HG02610 (cell line): ENCODE results near the gene ZSWIM9.

Experiments used
- ATAC-seq: cut with Tn5 transposase; IDR thresholded peaks from one replicate; pipeline ENCODE4 v1.9.1; 2021; ENCODE audit warnings: mild to moderate bottlenecking, moderate library complexity; ENCODE audit not compliant: unreplicated experiment

The ZSWIM9 gene

GRCh38 chr19:48174445-48175030 is 4.1 kb downstream of the ZSWIM9 start:
- ATAC-seq, result no peak

- ATAC-seq, result no peak
These were observed 5.1 kb downstream of the ZSWIM9 start for GRCh38 chr19:48175578-48175977.

GRCh38 chr19:48176226-48176625 is 5.7 kb downstream of the ZSWIM9 start:
- ATAC-seq, result no peak

GRCh38 chr19:48181505-48181904 is 11.0 kb downstream of the ZSWIM9 start:
- no peak for ATAC-seq

GRCh38 chr19:48182434-48182833 is 12.0 kb downstream of the ZSWIM9 start:
- ATAC-seq, result no peak

DNA sequence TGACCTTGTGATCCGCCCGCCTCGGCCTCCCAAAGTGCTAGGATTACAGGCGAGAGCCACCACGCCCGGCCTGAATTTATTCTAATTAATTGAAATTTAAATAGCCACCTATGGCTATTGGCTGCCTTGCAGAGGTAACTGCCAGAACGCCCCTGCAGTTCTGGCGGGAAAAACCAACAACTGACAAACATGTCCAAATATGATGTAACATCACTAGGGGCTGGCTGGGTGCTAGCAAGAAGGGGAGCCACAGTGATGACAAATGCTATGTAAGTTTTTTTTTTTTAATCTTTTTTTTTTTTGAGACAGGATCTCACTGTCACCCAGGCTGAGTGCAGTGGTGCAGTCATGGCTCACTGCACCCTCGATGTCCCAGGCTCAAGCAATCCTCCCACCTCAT is 12.9 kb downstream of the ZSWIM9 start:
- no peak for ATAC-seq

DNA sequence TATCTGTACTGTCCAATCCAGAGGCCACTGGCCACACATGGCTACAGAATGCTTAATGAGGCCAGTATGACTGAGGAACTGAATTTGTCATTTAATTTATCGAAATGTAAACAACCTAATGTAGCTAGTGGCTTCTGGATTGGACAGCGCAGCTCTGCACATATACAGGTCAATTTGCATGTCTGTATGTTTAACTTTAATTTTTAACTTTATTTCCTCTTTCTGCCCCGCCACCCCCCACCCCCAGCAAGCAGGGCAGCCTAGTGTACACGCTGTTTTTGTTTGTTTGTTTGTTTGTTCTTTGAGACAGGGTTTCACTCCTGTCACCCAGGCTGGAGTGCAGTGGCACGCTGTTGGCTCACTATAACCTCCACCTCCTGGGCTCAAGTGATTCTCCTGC is 15.5 kb downstream of the ZSWIM9 start:
- ATAC-seq, result peak; percentile 47

GRCh38 chr19:48186541-48186991 is 16.1 kb downstream of the ZSWIM9 start:
- peak; percentile 56 for ATAC-seq

- no peak for ATAC-seq
These were observed 19.9 kb downstream of the ZSWIM9 start for GRCh38 chr19:48190288-48190884.

DNA sequence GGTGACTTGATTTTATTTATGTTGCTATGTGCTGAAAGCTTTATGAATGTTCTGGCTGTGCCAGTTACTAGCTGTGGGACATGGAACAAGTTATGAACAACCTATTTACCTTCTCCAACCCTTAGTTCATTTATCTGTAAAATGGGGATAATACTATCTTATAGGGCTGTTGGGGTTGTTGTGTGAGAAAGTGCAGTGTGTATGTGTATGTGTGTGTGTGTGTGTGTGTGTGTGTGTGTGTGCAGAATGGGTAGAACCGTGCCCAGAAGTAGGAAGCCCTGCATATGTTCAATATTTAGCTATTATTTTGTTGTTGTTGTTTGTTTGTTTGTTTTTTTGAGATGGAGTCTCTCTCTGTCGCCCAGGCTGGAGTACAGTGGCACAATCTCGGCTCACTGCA is 20.4 kb downstream of the ZSWIM9 start:
- ATAC-seq, result no peak

- ATAC-seq, result no peak
These were observed 22.3 kb downstream of the ZSWIM9 start for GRCh38 chr19:48192750-48193149.

GRCh38 chr19:48194041-48194843 is 23.8 kb downstream of the ZSWIM9 start:
- ATAC-seq, result no peak

DNA sequence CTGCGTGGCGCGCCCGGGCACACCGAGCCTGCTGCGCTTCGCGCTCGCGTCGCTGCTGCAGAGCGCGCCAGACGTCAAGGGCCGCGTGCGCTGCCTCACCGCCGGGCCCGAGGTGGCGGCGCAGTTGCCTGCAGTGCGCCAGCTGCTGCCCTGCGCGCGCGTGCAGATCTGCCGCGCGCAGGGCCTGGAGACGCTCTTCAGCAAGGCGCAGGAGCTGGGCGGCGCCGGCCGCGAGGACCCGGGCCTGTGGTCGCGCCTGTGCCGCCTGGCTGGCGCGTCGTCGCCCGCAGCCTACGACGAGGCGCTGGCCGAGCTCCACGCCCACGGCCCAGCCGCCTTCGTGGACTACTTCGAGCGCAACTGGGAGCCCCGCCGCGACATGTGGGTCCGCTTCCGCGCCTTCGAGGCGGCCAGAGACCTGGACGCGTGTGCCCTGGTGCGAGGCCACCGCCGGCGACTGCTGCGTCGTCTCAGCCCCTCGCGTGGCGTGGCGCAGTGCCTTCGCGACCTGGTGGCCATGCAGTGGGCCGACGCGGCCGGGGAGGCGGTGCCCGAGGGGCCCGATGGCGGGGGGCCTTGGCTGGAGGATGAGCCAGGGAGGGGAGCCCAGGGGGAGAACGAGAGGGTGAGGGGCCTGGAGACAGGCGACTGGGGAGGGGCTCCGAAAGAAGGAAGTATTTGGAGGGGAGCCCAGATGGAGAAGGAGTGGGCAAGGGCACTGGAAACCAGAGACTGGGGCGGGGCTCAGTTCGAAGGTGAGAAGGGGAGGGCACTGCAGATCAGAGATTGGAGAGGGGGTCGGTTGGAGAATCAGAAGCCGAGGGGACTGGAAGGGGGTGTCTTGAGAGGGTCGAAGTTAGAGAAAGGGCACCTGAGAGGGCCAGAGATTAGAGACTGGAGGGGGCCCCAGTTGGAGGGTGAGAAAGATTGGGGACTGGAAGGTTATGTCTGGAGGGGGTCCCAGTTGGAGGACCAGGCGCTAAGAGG is 24.7 kb downstream of the ZSWIM9 start:
- ATAC-seq, result no peak

GRCh38 chr19:48196321-48196763 is 25.9 kb downstream of the ZSWIM9 start:
- no peak for ATAC-seq

DNA sequence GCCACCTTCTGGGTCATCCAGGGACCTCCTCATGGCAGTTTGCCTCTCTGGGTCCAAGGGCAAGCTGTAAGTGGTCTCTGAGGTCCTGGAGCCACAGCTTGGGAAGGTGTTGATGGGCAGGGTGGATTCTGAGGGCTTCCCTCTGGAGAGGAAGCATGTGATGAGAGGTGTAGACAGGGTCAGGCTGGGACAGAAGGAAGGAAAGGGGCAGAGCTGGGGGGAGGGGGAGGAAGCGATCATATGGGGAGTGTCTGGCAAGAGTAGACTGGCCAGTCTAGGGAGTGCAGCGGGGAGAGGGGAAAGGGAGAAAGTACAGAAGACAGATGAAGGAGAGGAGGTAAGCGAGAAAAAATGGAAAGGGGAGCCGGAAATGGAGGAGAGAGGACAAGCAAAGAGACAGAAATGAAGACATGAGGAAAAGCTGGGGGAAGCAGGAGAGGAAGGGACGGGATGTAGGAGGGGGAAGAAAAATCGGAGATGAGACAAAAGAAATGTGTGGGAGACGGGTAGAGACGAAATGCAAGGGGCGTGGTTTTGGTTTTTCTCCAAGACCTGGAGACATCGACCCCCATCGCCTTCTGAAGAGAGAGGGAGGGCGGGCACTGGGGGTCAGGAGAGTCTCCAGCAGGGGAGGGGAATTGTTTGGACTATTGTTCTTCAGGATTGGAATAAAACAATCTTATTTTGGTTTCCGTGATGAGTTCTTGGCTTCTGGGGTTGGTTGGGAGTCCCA is 26.6 kb downstream of the ZSWIM9 start:
- ATAC-seq, result no peak

DNA sequence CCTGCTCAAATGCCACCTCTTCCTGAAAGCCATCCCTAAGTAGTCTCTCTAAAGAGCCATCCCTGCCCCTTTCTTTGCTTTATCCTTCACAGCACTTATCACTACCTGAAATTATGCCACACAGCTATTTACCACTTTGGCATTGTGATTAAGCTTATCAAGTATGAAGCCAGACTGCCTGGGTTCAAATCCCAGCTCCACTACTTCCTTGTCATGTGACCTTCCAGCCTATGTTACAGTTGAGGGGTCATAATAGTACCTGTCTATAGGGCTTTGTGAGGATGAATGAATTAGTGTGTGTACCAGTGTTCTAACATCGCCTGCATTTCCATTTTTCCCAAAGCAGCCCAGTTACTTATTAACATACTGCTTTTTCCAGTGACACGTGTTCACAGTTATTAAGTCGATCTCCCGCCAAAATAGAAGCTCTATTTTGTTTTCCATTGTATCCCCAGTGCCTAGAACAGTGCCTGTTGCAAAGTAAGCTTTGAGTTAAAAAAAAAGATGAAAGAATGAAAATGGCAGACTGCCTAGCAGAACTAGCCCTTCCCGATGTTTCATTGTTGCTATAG is 32.8 kb downstream of the ZSWIM9 start:
- no peak for ATAC-seq

DNA sequence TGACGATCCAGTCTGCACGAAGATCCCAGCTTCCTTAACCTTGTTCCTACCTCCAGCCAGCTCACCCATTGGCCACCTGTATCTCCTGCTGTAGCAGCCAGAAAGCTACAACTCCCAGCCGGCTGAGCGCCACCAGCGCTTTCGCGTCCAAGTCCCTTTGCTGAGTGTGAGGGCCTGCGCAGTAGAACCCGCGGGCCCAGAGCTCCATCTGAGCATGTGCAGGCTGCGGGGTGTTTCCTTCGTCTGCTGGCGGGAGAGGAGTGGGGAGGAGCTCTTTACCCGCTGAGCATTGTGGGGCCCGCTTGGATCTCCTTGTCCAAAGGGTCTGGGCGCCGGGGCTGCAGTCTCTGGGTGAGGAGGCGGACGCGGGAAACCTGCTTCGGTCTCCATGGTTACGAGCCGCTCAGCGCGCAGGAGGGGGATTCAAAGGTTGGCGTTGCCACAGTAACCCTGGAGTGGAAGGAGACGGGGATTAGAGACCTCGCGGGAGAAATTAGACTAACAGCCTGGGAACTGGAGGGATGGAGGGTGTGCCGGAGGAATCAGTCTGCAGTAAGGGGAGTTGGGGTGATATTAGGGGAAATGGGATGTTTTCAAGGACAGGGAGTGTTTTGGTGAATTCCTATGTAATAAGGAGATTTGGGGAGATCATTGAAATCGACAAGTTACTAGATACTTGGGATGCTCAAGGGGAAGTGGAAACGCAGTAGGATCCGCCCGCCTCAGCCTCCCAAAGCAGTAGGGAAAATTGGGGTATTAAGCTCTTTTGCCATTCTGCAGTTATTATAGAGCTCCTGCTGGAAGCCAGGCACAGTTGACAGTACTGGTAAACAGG is 33.5 kb downstream of the ZSWIM9 start:
- ATAC-seq, result peak; percentile 94

DNA sequence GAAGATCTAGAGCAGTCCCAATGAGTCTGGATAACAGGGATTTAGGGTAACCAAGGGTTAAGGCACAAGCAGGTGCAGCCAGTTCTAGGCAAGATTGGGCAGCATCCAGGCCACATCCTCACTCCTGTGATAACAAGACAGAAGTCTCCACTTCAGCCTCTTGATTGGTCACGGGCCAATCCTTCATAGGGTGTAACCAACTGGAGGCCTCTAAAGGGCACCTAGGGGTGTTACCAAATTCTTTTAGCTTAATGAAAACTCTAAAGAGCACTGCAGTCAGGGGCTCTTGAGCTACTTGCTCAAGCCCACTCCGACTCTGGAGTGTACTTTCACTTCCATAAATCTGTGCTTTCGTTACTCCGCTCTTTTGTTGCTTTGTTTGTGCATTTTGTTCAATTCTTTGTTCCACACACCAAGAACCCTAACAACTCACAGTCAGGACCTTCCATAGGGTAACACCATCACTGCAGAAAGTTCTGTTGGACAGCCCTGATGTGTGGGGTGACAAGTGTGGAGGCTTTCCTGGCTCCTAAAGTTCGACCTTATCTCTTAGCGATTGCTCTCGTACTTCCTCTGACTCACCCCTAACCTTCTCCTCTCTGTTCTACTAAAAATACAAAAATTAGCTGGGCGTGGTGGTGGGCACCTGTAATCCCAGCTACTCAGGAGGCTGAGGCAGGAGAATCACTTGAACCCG is 36.1 kb downstream of the ZSWIM9 start:
- no peak for ATAC-seq
